Calu3 (cell line): ENCODE measurements around the gene MBD4. TPM values are rescaled to one million over a fixed set of nuclear protein-coding genes. Genes with fewer than 3 reads are reported as not detected.

Experiments used
- BruUV-seq: library from RNA; stranded (reverse); fragments of 400-500 nt; replicated peaks from 2 replicates; lab custom pipeline; 2021; lab: Mats Ljungman, UMichigan
- CTCF ChIA-PET: fragments of 300-600 bp; sonication (Branson Sonifier 250); formaldehyde crosslinking; loops from one replicate; lab custom pipeline; 2022; ENCODE audit warnings: antibody characterized with exemption; lab: Charles Lee
- DNase-seq: peaks from one replicate; pipeline ENCODE4 v3.0.0; 2022
- H3K27ac Mint-ChIP-seq: one replicate; pipeline ENCODE4 v1.8.0; 2022; ENCODE audit warnings: mixed read lengths; ENCODE audit not compliant: unreplicated experiment
- H3K27me3 Mint-ChIP-seq: one replicate; pipeline ENCODE4 v1.8.0; 2022; ENCODE audit warnings: mixed read lengths; ENCODE audit not compliant: unreplicated experiment
- H3K36me3 Mint-ChIP-seq: one replicate; pipeline ENCODE4 v1.8.0; 2022; ENCODE audit warnings: mild to moderate bottlenecking, moderate library complexity, mixed read lengths; ENCODE audit not compliant: insufficient read depth, unreplicated experiment
- H3K4me1 Mint-ChIP-seq: one replicate; pipeline ENCODE4 v1.8.0; 2022; ENCODE audit warnings: mild to moderate bottlenecking, low read depth, mixed read lengths; ENCODE audit not compliant: unreplicated experiment
- H3K4me3 Mint-ChIP-seq: one replicate; pipeline ENCODE4 v1.8.0; 2022; ENCODE audit warnings: mild to moderate bottlenecking, low read depth, moderate library complexity, mixed read lengths; ENCODE audit not compliant: unreplicated experiment
- H3K9me3 Mint-ChIP-seq: one replicate; pipeline ENCODE4 v1.8.0; 2022; ENCODE audit warnings: low read depth, mixed read lengths; ENCODE audit not compliant: unreplicated experiment
- CTCF ChIP-seq: fragments of 200-600 bp; IDR thresholded peaks from one replicate; pipeline ENCODE4 v1.8.0; 2022; ENCODE audit warnings: antibody characterized with exemption; ENCODE audit not compliant: unreplicated experiment
- intact Hi-C: fragments of 100-400 bp; cut with micrococcal nuclease; formaldehyde crosslinking; loops from one replicate; pipeline ENCODE4 v1.10.0; 2022; ENCODE audit not compliant: unreplicated experiment
- total RNA-seq: library from RNA; stranded (reverse); gene quantifications from 2 replicates; pipeline ENCODE4 v1.2.3, GENCODE V29; 2022

MBD4 gene
- total RNA-seq, 1 experiment from 2014 or later, result 52.3 TPM

- BruUV-seq, result no TSS peak
- no peak for TF ChIP-seq CTCF
- intact Hi-C loops, result no loop called here
- Mint-ChIP-seq H3K27ac (no peak overlapping the region), H3K9me3 (no peaks in the 10 kb centered on the region), H3K4me1 (peaks cover 28% of the 10 kb centered on the region), H3K36me3 (peaks cover 42% of the 10 kb centered on the region), H3K4me3 (peak overlapping the region; percentile 95), H3K27me3 (no peaks in the 10 kb centered on the region)
- no peak for DNase-seq
- CTCF ChIA-PET, result interaction anchor here (0.9 to 1.4 kb wide), 2 partner anchors 13 to 14 kb away, joined by 3 to 6 read pairs; no protein-coding TSS in a partner anchor
Observed at GRCh38 chr3:129441782-129442181, 2.0 kb upstream of the MBD4 start.

GRCh38 chr3:129441215-129441614, 1.5 kb upstream of the MBD4 start:
- DNase-seq, result no peak
- CTCF ChIA-PET, result interaction anchor here (0.9 to 2.8 kb wide), 4 partner anchors 12 to 58 kb away, joined by 3 to 18 read pairs (median 4); no protein-coding TSS in a partner anchor
- Mint-ChIP-seq H3K4me1 (peaks cover 34% of the 10 kb centered on the region), H3K9me3 (no peaks in the 10 kb centered on the region), H3K27me3 (no peaks in the 10 kb centered on the region), H3K27ac (peak overlapping the region; percentile 89), H3K4me3 (peak overlapping the region; percentile 95), H3K36me3 (peaks cover 47% of the 10 kb centered on the region)
- intact Hi-C loops, result no loop called here
- no peak for TF ChIP-seq CTCF
- BruUV-seq, result no TSS peak

- Mint-ChIP-seq H3K9me3 (no peaks in the 10 kb centered on the region), H3K36me3 (peaks cover 53% of the 10 kb centered on the region), H3K4me3 (peak overlapping the region; percentile 95), H3K4me1 (peaks cover 39% of the 10 kb centered on the region), H3K27ac (peak overlapping the region; percentile 89), H3K27me3 (no peaks in the 10 kb centered on the region)
- CTCF ChIA-PET, result interaction anchor here (0.9 to 2.8 kb wide), 5 partner anchors 11 to 58 kb away, joined by 3 to 18 read pairs (median 5); no protein-coding TSS in a partner anchor
- no peak for DNase-seq
- TF ChIP-seq CTCF, result no peak
- intact Hi-C loops, result no loop called here
- TSS peak; percentile 38 for BruUV-seq
Observed at GRCh38 chr3:129440618-129441190, 956 bp upstream of the MBD4 start.

GRCh38 chr3:129439226-129439816, 427 bp downstream of the MBD4 start:
- CTCF ChIA-PET, result interaction anchor here (0.7 to 2.8 kb wide), 6 partner anchors 25 to 123 kb away, joined by 3 to 18 read pairs (median 5); a partner anchor contains a TSS
- Mint-ChIP-seq H3K36me3 (peaks cover 59% of the 10 kb centered on the region), H3K27ac (peak overlapping the region; percentile 89), H3K27me3 (no peaks in the 10 kb centered on the region), H3K4me3 (peak overlapping the region; percentile 95), H3K9me3 (no peaks in the 10 kb centered on the region), H3K4me1 (peaks cover 43% of the 10 kb centered on the region)
- DNase-seq, result peak; percentile 47
- intact Hi-C loops, result loop anchor here (5.0 kb wide), 1 partner anchor 57 kb away; no protein-coding TSS in a partner anchor
- BruUV-seq, result TSS peak; percentile 43
- no peak for TF ChIP-seq CTCF
